ENCODE results near the gene CIAO2A. TPM values are rescaled to one million over a fixed set of nuclear protein-coding genes. Genes with fewer than 3 reads are reported as not detected.

The CIAO2A gene
- total RNA-seq, 1 donor from 2014 or later = 73.0 TPM

GRCh38 chr15:64030123-64030522 is 63.5 kb downstream of the CIAO2A start:
- Mint-ChIP-seq H3K36me3 (ENCODE audit: low read depth) (peaks cover 5% of the 10 kb centered on the region), H3K9me3 (peaks cover 3% of the 10 kb centered on the region), H3K4me1 (peaks cover 21% of the 10 kb centered on the region), H3K27ac (no peak overlapping the region), H3K27me3 (no peaks in the 10 kb centered on the region), H3K4me3 (no peak overlapping the region)
- intact Hi-C loops (cut with micrococcal nuclease) = loop anchor here (2.0 kb wide), 1 partner anchor 15 kb away; no protein-coding TSS in a partner anchor
- DNase-seq = no peak

- no peak for DNase-seq
- H3K36me3 Mint-ChIP-seq (ENCODE audit: low read depth) = peaks cover 3% of the 10 kb centered on the region
- H3K9me3 Mint-ChIP-seq = peaks cover 3% of the 10 kb centered on the region
- peaks cover 21% of the 10 kb centered on the region for H3K4me1 Mint-ChIP-seq
- H3K27ac Mint-ChIP-seq = no peak overlapping the region
- no peaks in the 10 kb centered on the region for H3K27me3 Mint-ChIP-seq
- no peak overlapping the region for H3K4me3 Mint-ChIP-seq
- intact Hi-C loops (cut with micrococcal nuclease) = loop anchor here (2.0 kb wide), 1 partner anchor 15 kb away; no protein-coding TSS in a partner anchor
These were observed 64.0 kb downstream of the CIAO2A start for GRCh38 chr15:64029633-64030032.

GRCh38 chr15:64029110-64029509 is 64.5 kb downstream of the CIAO2A start:
- H3K4me3 Mint-ChIP-seq = no peak overlapping the region
- intact Hi-C loops (cut with micrococcal nuclease) = no loop called here
- H3K36me3 Mint-ChIP-seq (ENCODE audit: low read depth) = peaks cover 3% of the 10 kb centered on the region
- no peak for DNase-seq
- H3K27me3 Mint-ChIP-seq = no peaks in the 10 kb centered on the region
- H3K27ac Mint-ChIP-seq = no peak overlapping the region
- peaks cover 21% of the 10 kb centered on the region for H3K4me1 Mint-ChIP-seq
- H3K9me3 Mint-ChIP-seq = peaks cover 3% of the 10 kb centered on the region

- H3K9me3 Mint-ChIP-seq = peaks cover 6% of the 10 kb centered on the region
- H3K27me3 Mint-ChIP-seq = no peaks in the 10 kb centered on the region
- H3K36me3 Mint-ChIP-seq (ENCODE audit: low read depth) = no peaks in the 10 kb centered on the region
- DNase-seq = no peak
- H3K27ac Mint-ChIP-seq = no peak overlapping the region
- no peak overlapping the region for H3K4me3 Mint-ChIP-seq
- peaks cover 18% of the 10 kb centered on the region for H3K4me1 Mint-ChIP-seq
- intact Hi-C loops (cut with micrococcal nuclease) = no loop called here
These were observed 67.0 kb downstream of the CIAO2A start for GRCh38 chr15:64026591-64026990.

- Mint-ChIP-seq H3K4me1 (peaks cover 11% of the 10 kb centered on the region), H3K27me3 (no peaks in the 10 kb centered on the region), H3K36me3 (ENCODE audit: low read depth) (no peaks in the 10 kb centered on the region), H3K9me3 (peaks cover 6% of the 10 kb centered on the region), H3K27ac (no peak overlapping the region), H3K4me3 (no peak overlapping the region)
- DNase-seq = no peak
- intact Hi-C loops (cut with micrococcal nuclease) = no loop called here
These were observed 69.2 kb downstream of the CIAO2A start for GRCh38 chr15:64024172-64025050.

- no peak overlapping the region for H3K4me3 Mint-ChIP-seq
- intact Hi-C loops (cut with micrococcal nuclease) = no loop called here
- no peak overlapping the region for H3K27ac Mint-ChIP-seq
- peaks cover 9% of the 10 kb centered on the region for H3K4me1 Mint-ChIP-seq
- H3K27me3 Mint-ChIP-seq = no peaks in the 10 kb centered on the region
- peaks cover 6% of the 10 kb centered on the region for H3K9me3 Mint-ChIP-seq
- no peaks in the 10 kb centered on the region for H3K36me3 Mint-ChIP-seq (ENCODE audit: low read depth)
- no peak for DNase-seq
These were observed 70.4 kb downstream of the CIAO2A start for GRCh38 chr15:64023220-64023619.

- intact Hi-C loops (cut with micrococcal nuclease) = no loop called here
- no peak overlapping the region for H3K4me3 Mint-ChIP-seq
- DNase-seq = no peak
- H3K9me3 Mint-ChIP-seq = peaks cover 4% of the 10 kb centered on the region
- H3K27ac Mint-ChIP-seq = no peak overlapping the region
- H3K27me3 Mint-ChIP-seq = no peaks in the 10 kb centered on the region
- peaks cover 6% of the 10 kb centered on the region for H3K4me1 Mint-ChIP-seq
- H3K36me3 Mint-ChIP-seq (ENCODE audit: low read depth) = no peaks in the 10 kb centered on the region
These were observed 71.1 kb downstream of the CIAO2A start for GRCh38 chr15:64022571-64022970.

Other genes starting within 250 kb of the CIAO2A start
- 3.7 and 4.3 TPM in 2 replicates for gene DAPK2, start 47.4 kb downstream of the CIAO2A start, total RNA-seq
- 117 and 129 TPM in 2 replicates for gene SNX1, start 2.1 kb upstream of the CIAO2A start, total RNA-seq
- 0.96 and 1.1 TPM in 2 replicates for gene SNX22, start 57.9 kb upstream of the CIAO2A start, total RNA-seq
- 384 and 397 TPM in 2 replicates for gene PPIB, start 69.2 kb upstream of the CIAO2A start, total RNA-seq

Data from activated CD4-positive, alpha-beta T cell treated with anti-CD3 and anti-CD28 coated beads, Interleukin-2, amount 10 ng/mL, durations not matched to agents 24 days and 14 days (primary cell).